ENCODE measurements around the gene CDH23.

Gene CDH23

GRCh38 chr10:71688256-71688655 lies 291.5 kb downstream of the CDH23 start:
- Histone ChIP-seq H3K4me3 (ENCODE audit: low read depth, low read length) (no peak overlapping the region), H3K27ac (ENCODE audit: low read depth, low read length) (no peak overlapping the region), H3K9me3 (ENCODE audit: control insufficient read depth, insufficient read depth, low read length) (no peaks in the 10 kb centered on the region), H3K9ac (ENCODE audit: low read depth, low read length) (no peak overlapping the region), H3K4me1 (ENCODE audit: control insufficient read depth, insufficient read depth, low read length) (peaks cover 17% of the 10 kb centered on the region), H3K27me3 (ENCODE audit: control insufficient read depth, insufficient read depth, low read length) (no peaks in the 10 kb centered on the region; the same call in 1 of the 2 replicates), H3K36me3 (ENCODE audit: control insufficient read depth, insufficient read depth, low read length) (no peaks in the 10 kb centered on the region)

DNA sequence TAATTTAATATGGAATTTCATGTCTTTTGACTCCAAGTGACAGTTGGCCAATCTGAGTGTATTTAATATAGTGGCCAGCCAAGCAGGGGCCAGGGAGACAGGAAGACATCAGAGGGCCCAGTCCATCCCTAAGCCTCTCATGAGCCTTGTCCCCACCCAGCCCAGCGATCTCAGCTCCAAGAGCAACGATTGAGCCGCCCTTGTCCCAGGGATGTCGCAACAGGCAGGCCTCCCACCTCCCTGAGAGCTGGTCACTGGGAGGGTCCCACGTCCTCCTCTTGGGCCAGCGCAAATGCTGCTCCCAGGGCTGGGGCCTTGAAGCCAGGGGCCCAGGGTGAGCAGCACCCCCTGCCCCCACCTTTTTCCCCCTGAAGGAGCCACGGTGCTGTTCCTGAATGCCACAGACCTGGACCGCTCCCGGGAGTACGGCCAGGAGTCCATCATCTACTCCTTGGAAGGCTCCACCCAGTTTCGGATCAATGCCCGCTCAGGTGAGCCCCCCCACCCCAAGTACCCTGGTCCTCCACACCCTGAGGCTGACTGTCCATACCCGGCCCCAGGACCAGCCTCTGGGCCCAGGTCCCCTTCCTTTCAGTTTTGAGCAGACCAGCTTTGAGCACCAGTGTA lies 293.5 kb downstream of the CDH23 start:
- H3K27ac ChIP-seq (ENCODE audit: low read depth, low read length) = no peak overlapping the region
- H3K9ac ChIP-seq (ENCODE audit: low read depth, low read length) = no peak overlapping the region
- no peak overlapping the region for H3K4me3 ChIP-seq (ENCODE audit: low read depth, low read length)
- H3K36me3 ChIP-seq (ENCODE audit: control insufficient read depth, insufficient read depth, low read length) = no peaks in the 10 kb centered on the region
- peaks cover 15% of the 10 kb centered on the region for H3K4me1 ChIP-seq (ENCODE audit: control insufficient read depth, insufficient read depth, low read length)
- no peaks in the 10 kb centered on the region; the same call in 1 of the 2 replicates for H3K27me3 ChIP-seq (ENCODE audit: control insufficient read depth, insufficient read depth, low read length)
- H3K9me3 ChIP-seq (ENCODE audit: control insufficient read depth, insufficient read depth, low read length) = no peaks in the 10 kb centered on the region

GRCh38 chr10:71691405-71691804 lies 294.7 kb downstream of the CDH23 start:
- Histone ChIP-seq H3K36me3 (ENCODE audit: control insufficient read depth, insufficient read depth, low read length) (no peaks in the 10 kb centered on the region), H3K27me3 (ENCODE audit: control insufficient read depth, insufficient read depth, low read length) (no peaks in the 10 kb centered on the region; the same call in 1 of the 2 replicates), H3K9ac (ENCODE audit: low read depth, low read length) (no peak overlapping the region), H3K9me3 (ENCODE audit: control insufficient read depth, insufficient read depth, low read length) (no peaks in the 10 kb centered on the region), H3K4me3 (ENCODE audit: low read depth, low read length) (no peak overlapping the region), H3K4me1 (ENCODE audit: control insufficient read depth, insufficient read depth, low read length) (peaks cover 3% of the 10 kb centered on the region; the same call in 1 of the 2 replicates), H3K27ac (ENCODE audit: low read depth, low read length) (no peak overlapping the region)

GRCh38 chr10:71692598-71693306 lies 296.0 kb downstream of the CDH23 start:
- H3K36me3 ChIP-seq (ENCODE audit: control insufficient read depth, insufficient read depth, low read length) = no peaks in the 10 kb centered on the region
- no peaks in the 10 kb centered on the region for H3K27me3 ChIP-seq (ENCODE audit: control insufficient read depth, insufficient read depth, low read length)
- H3K9ac ChIP-seq (ENCODE audit: low read depth, low read length) = no peak overlapping the region
- H3K4me1 ChIP-seq (ENCODE audit: control insufficient read depth, insufficient read depth, low read length) = no peaks in the 10 kb centered on the region; the same call in 1 of the 2 replicates
- no peak overlapping the region for H3K4me3 ChIP-seq (ENCODE audit: low read depth, low read length)
- no peaks in the 10 kb centered on the region for H3K9me3 ChIP-seq (ENCODE audit: control insufficient read depth, insufficient read depth, low read length)
- no peak overlapping the region for H3K27ac ChIP-seq (ENCODE audit: low read depth, low read length)

DNA sequence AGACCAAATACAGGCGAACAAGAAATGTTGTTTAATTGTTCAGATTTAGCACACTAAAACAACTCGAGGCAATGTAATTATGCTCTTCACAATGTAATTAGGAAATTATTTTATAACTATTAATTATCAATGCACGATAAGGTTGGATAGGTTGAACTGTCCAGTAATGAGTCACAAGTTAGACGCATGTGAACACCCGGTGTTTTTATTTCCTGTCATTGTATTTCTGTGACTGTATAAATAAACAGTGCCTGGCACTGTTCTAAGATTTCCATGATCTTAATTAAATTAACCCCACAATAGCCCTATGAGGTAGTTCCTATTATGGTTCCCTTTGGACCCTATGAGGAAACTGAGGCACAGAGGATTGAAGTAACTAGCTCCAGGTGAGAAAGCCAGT lies 296.7 kb downstream of the CDH23 start:
- Histone ChIP-seq H3K4me1 (ENCODE audit: control insufficient read depth, insufficient read depth, low read length) (no peaks in the 10 kb centered on the region; the same call in 1 of the 2 replicates), H3K36me3 (ENCODE audit: control insufficient read depth, insufficient read depth, low read length) (no peaks in the 10 kb centered on the region), H3K4me3 (ENCODE audit: low read depth, low read length) (no peak overlapping the region), H3K9ac (ENCODE audit: low read depth, low read length) (no peak overlapping the region), H3K27me3 (ENCODE audit: control insufficient read depth, insufficient read depth, low read length) (no peaks in the 10 kb centered on the region), H3K27ac (ENCODE audit: low read depth, low read length) (no peak overlapping the region), H3K9me3 (ENCODE audit: control insufficient read depth, insufficient read depth, low read length) (no peaks in the 10 kb centered on the region)

DNA sequence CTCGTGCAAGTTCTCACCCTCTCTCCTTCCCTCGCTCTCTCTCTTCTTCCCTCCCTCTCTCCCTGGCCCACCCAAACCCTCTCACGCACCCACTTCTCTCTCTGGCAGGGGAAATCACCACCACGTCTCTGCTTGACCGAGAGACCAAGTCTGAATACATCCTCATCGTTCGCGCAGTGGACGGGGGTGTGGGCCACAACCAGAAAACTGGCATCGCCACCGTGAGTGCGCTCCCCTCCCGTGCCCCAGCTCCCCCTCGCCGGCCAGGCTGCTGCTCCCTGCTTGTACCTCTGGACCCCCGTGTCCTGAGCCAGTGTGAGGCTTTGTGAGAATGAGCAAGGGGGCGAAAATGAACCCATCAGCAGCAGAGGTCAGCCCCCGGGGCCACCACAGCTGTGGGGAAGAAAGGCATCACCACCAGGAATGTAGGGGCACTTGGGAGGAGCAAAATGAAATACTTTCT lies 297.4 kb downstream of the CDH23 start:
- Histone ChIP-seq H3K27me3 (ENCODE audit: control insufficient read depth, insufficient read depth, low read length) (no peaks in the 10 kb centered on the region), H3K9me3 (ENCODE audit: control insufficient read depth, insufficient read depth, low read length) (no peaks in the 10 kb centered on the region), H3K36me3 (ENCODE audit: control insufficient read depth, insufficient read depth, low read length) (no peaks in the 10 kb centered on the region), H3K4me1 (ENCODE audit: control insufficient read depth, insufficient read depth, low read length) (no peaks in the 10 kb centered on the region; the same call in 1 of the 2 replicates), H3K9ac (ENCODE audit: low read depth, low read length) (no peak overlapping the region), H3K4me3 (ENCODE audit: low read depth, low read length) (no peak overlapping the region), H3K27ac (ENCODE audit: low read depth, low read length) (no peak overlapping the region)

- H3K27ac ChIP-seq (ENCODE audit: low read depth, low read length) = no peak overlapping the region
- no peak overlapping the region for H3K4me3 ChIP-seq (ENCODE audit: low read depth, low read length)
- no peaks in the 10 kb centered on the region for H3K27me3 ChIP-seq (ENCODE audit: control insufficient read depth, insufficient read depth, low read length)
- H3K9ac ChIP-seq (ENCODE audit: low read depth, low read length) = no peak overlapping the region
- H3K9me3 ChIP-seq (ENCODE audit: control insufficient read depth, insufficient read depth, low read length) = no peaks in the 10 kb centered on the region
- no peaks in the 10 kb centered on the region; the same call in 1 of the 2 replicates for H3K4me1 ChIP-seq (ENCODE audit: control insufficient read depth, insufficient read depth, low read length)
- H3K36me3 ChIP-seq (ENCODE audit: control insufficient read depth, insufficient read depth, low read length) = no peaks in the 10 kb centered on the region
Measured at GRCh38 chr10:71694567-71694968, 297.8 kb downstream of the CDH23 start.

DNA sequence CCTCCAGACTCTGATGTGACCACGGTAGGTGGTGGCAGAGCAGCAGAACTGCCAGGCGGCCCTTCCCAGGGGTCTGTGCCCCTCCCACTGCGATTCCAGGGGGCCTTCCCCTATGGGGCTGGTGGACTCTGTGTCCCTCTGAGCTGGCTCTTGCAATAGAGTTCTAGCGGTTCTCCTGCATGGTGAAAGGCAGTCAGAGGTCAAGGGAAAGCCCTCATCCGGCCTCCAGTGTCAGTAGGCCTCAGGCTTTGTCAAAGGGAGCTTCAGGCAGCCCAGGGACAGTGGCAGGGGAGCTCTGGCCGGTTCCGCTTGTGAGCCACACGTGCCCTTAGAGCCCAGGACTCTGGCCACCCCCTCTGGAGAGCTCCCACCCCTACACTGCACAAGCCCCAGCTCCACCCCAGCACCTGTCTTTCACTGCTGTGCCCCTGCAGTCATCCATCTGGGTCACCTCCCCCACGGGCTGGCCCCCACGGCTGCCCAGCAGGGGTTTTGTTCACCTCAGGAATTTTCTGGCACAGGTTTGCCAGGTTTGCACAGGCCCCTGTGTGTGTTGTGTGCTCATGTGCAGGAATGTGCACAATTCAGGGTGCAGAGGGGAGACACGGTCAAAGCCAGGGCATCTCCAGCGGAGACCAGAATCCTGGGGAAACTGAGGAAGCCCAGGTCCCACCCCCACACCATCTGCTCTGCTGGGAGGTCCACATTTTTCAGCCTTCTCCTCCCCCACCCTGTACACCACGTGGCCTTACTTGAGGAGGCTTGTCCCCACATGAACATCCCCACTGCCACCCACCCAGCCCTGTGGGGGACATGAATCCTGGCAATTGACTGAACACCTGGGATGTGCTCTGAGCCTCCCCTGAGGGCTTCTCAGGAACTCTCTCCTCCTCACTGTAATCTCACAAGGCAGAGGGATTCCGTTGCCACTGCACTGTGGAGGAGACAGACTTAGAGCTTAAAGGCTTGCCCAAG lies 299.1 kb downstream of the CDH23 start:
- H3K9ac ChIP-seq (ENCODE audit: low read depth, low read length) = no peak overlapping the region
- no peaks in the 10 kb centered on the region for H3K36me3 ChIP-seq (ENCODE audit: control insufficient read depth, insufficient read depth, low read length)
- H3K9me3 ChIP-seq (ENCODE audit: control insufficient read depth, insufficient read depth, low read length) = no peaks in the 10 kb centered on the region
- H3K27ac ChIP-seq (ENCODE audit: low read depth, low read length) = no peak overlapping the region
- H3K4me1 ChIP-seq (ENCODE audit: control insufficient read depth, insufficient read depth, low read length) = no peaks in the 10 kb centered on the region; the same call in 1 of the 2 replicates
- H3K4me3 ChIP-seq (ENCODE audit: low read depth, low read length) = no peak overlapping the region
- no peaks in the 10 kb centered on the region for H3K27me3 ChIP-seq (ENCODE audit: control insufficient read depth, insufficient read depth, low read length)

DNA sequence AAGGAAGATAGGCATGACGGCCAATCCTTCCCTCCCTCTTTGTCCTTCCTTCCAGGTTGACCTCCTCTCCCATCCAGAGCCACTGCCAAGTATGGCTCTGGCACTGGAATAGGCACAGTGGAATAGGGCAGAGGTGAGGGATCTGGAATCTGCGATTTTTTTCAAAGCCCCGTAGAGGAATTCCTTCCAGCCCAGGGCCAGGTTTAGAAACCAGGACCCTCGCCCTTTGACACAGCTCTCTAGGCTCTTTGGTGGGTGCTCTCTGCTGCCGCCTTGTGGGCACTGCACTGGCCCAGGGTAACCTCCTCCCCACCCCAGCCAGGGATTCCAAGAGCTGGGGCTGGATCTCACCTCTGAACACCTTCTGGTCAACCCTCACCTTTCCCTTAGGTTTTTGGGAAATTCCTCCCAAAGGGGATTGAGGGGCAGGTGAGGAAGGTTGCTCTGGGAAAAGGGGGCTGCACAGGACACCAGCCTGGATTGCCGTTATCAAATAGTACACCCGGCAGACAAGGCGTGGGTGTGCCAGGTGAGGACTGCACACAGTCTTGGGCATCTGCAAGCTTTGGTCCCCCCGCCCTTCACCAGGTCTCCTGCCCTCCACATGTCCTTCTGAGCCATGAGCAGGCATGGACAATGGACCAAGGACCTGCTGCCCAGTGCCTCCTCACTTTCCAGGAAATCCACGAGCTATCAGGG lies 300.1 kb downstream of the CDH23 start:
- Histone ChIP-seq H3K27ac (ENCODE audit: low read depth, low read length) (no peak overlapping the region), H3K9me3 (ENCODE audit: control insufficient read depth, insufficient read depth, low read length) (no peaks in the 10 kb centered on the region)

GRCh38 chr10:71697938-71698709 lies 301.4 kb downstream of the CDH23 start:
- H3K27ac ChIP-seq (ENCODE audit: low read depth, low read length) = no peak overlapping the region
- H3K9ac ChIP-seq (ENCODE audit: low read depth, low read length) = no peak overlapping the region
- H3K36me3 ChIP-seq (ENCODE audit: control insufficient read depth, insufficient read depth, low read length) = no peaks in the 10 kb centered on the region
- no peaks in the 10 kb centered on the region for H3K27me3 ChIP-seq (ENCODE audit: control insufficient read depth, insufficient read depth, low read length)
- H3K4me1 ChIP-seq (ENCODE audit: control insufficient read depth, insufficient read depth, low read length) = no peaks in the 10 kb centered on the region; the same call in 1 of the 2 replicates
- H3K4me3 ChIP-seq (ENCODE audit: low read depth, low read length) = no peak overlapping the region
- H3K9me3 ChIP-seq (ENCODE audit: control insufficient read depth, insufficient read depth, low read length) = no peaks in the 10 kb centered on the region

More for the DNA sequence above, 300.1 kb downstream of the CDH23 start:
- H3K4me1 ChIP-seq (ENCODE audit: control insufficient read depth, insufficient read depth, low read length) = no peaks in the 10 kb centered on the region; the same call in 1 of the 2 replicates
- no peak overlapping the region for H3K4me3 ChIP-seq (ENCODE audit: low read depth, low read length)
- H3K27me3 ChIP-seq (ENCODE audit: control insufficient read depth, insufficient read depth, low read length) = no peaks in the 10 kb centered on the region
- no peak overlapping the region for H3K9ac ChIP-seq (ENCODE audit: low read depth, low read length)
- H3K36me3 ChIP-seq (ENCODE audit: control insufficient read depth, insufficient read depth, low read length) = no peaks in the 10 kb centered on the region
